Neutrophil (primary cell): ENCODE data around the gene POP4.

Experiments used
- H3K27ac ChIP-seq: fragments of 200-600 bp; sonication (generic); 2 replicates; pipeline ENCODE4 v1.5.1; 2016; ENCODE audit warnings: mild to moderate bottlenecking, moderate library complexity
- H3K27me3 ChIP-seq: fragments of 200-600 bp; sonication (generic); 2 replicates; pipeline ENCODE4 v1.6.0; 2016; ENCODE audit warnings: mild to moderate bottlenecking
- H3K36me3 ChIP-seq: fragments of 200-600 bp; sonication (generic); 2 replicates; pipeline ENCODE4 v1.5.1; 2017
- H3K4me1 ChIP-seq, 2 experiments: fragments of 200-600 bp in 1 of 2; sonication (generic) in 1 of 2; 1 replicate in 1 of 2; 2 replicates in 1 of 2; pipeline versions ENCODE4 v1.5.1 to v1.6.1; 2013 to 2016; ENCODE audit warnings: low read depth in 1 of 2, low read length in 1 of 2, mild to moderate bottlenecking in 1 of 2, moderate library complexity in 1 of 2; ENCODE audit not compliant: control insufficient read depth in 1 of 2, insufficient read depth in 1 of 2
- H3K4me3 ChIP-seq, 2 experiments: fragments of 200-600 bp in 1 of 2; sonication (generic) in 1 of 2; 1 replicate in 1 of 2; 2 replicates in 1 of 2; pipeline ENCODE4 v1.5.1; 2013 to 2016; ENCODE audit warnings: low read depth in 1 of 2, low read length in 1 of 2, mild to moderate bottlenecking in 1 of 2, moderate library complexity in 1 of 2
- H3K9me3 ChIP-seq: fragments of 200-600 bp; sonication (generic); 2 replicates; pipeline ENCODE4 v1.5.1; 2016
- CTCF ChIP-seq: fragments of 200-600 bp; sonication (generic); IDR thresholded peaks from 2 replicates; pipeline ENCODE4 v1.5.1; 2016; ENCODE audit warnings: antibody characterized with exemption

The POP4 gene

GRCh38 chr19:29665215-29665825 lies 59.2 kb downstream of the POP4 start, which contains the start of gene PLEKHF1:
PLEKHF1 (plus strand) TSS chr19:29665461; CDS start chr19:29673840, 8,379 bp downstream.
- H3K27me3 ChIP-seq = peaks cover 62% of the 10 kb centered on the region
- H3K36me3 ChIP-seq = no peaks in the 10 kb centered on the region
- peaks cover 12 to 14% of the 10 kb centered on the region in 2 experiments for H3K4me1 ChIP-seq
- H3K4me3 ChIP-seq = peak within 1 kb of the TSS; percentile 63 to 69
- TF ChIP-seq CTCF = no peak
- H3K27ac ChIP-seq = no peak within 1 kb of the TSS
- no peaks in the 10 kb centered on the region for H3K9me3 ChIP-seq

- no peak for TF ChIP-seq CTCF
These were observed 59.9 kb downstream of the POP4 start for GRCh38 chr19:29665826-29666577.

More at GRCh38 chr19:29665826-29666577, 59.9 kb downstream of the POP4 start:
- Histone ChIP-seq H3K27ac (no peak overlapping the region), H3K9me3 (no peaks in the 10 kb centered on the region), H3K4me1 (peaks cover 12 to 14% of the 10 kb centered on the region in 2 experiments), H3K27me3 (peaks cover 62% of the 10 kb centered on the region), H3K36me3 (no peaks in the 10 kb centered on the region), H3K4me3 (peak overlapping the region; percentile 63 to 69)
